Caco-2 (cell line): ENCODE measurements around the gene RANGAP1. TPM values are rescaled to one million over a fixed set of nuclear protein-coding genes. Genes with fewer than 3 reads are reported as not detected.

Experiments
- BruUV-seq: library from RNA; stranded (reverse); fragments of 400-500 nt; replicated peaks from 2 replicates; lab custom pipeline; 2021; lab: Mats Ljungman, UMichigan
- CTCF ChIA-PET: fragments of 300-600 bp; sonication (Branson Sonifier 250); formaldehyde crosslinking; loops from one replicate; lab custom pipeline; 2022; ENCODE audit warnings: antibody characterized with exemption; lab: Charles Lee
- POLR2A ChIA-PET: fragments of 300-600 bp; sonication (Branson Sonifier 250); formaldehyde crosslinking; loops from one replicate; lab custom pipeline; 2022; ENCODE audit warnings: antibody characterized with exemption; lab: Charles Lee
- DNase-seq, 2 experiments: peaks; one replicate each; pipeline versions ENCODE4 v3.0.0 to v3.0.0-alpha.2; 2020 to 2022
- H3K27me3 ChIP-seq: replicated peaks from 2 replicates; pipeline ENCODE4 v1.6.0; 2011; ENCODE audit warnings: low read length; ENCODE audit not compliant: control insufficient read depth, insufficient read depth
- H3K36me3 ChIP-seq: 2 replicates; pipeline ENCODE4 v1.5.1; 2011; ENCODE audit warnings: low read length; ENCODE audit not compliant: control insufficient read depth, insufficient read depth
- H3K4me1 ChIP-seq: fragments of 250-450 bp; sonication (Bioruptor Pico); 2 replicates; pipeline ENCODE4 v1.5.1; 2020; ENCODE audit warnings: mild to moderate bottlenecking
- H3K4me3 ChIP-seq: 2 replicates; pipeline ENCODE4 v1.5.1; 2011; ENCODE audit warnings: low read depth, mild to moderate bottlenecking, control low read depth, low read length
- H3K9me3 ChIP-seq: fragments of 250-450 bp; sonication (Bioruptor Pico); 2 replicates; pipeline ENCODE4 v1.5.1; 2020; ENCODE audit warnings: mild to moderate bottlenecking, moderate library complexity
- H3K27ac Mint-ChIP-seq: one replicate; pipeline ENCODE4 v1.8.0; 2022; ENCODE audit warnings: mixed read lengths; ENCODE audit not compliant: unreplicated experiment
- H3K27me3 Mint-ChIP-seq: one replicate; pipeline ENCODE4 v1.8.0; 2022; ENCODE audit warnings: mixed read lengths; ENCODE audit not compliant: insufficient read depth, unreplicated experiment
- H3K36me3 Mint-ChIP-seq: one replicate; pipeline ENCODE4 v1.8.0; 2022; ENCODE audit warnings: mild to moderate bottlenecking, mixed read lengths; ENCODE audit not compliant: insufficient read depth, unreplicated experiment
- H3K4me1 Mint-ChIP-seq: one replicate; pipeline ENCODE4 v1.8.0; 2022; ENCODE audit warnings: low read depth, mixed read lengths; ENCODE audit not compliant: unreplicated experiment
- H3K4me3 Mint-ChIP-seq: one replicate; pipeline ENCODE4 v1.8.0; 2022; ENCODE audit warnings: mild to moderate bottlenecking, moderate library complexity, mixed read lengths; ENCODE audit not compliant: unreplicated experiment
- H3K9me3 Mint-ChIP-seq: one replicate; pipeline ENCODE4 v1.8.0; 2022; ENCODE audit warnings: mixed read lengths; ENCODE audit not compliant: unreplicated experiment
- intact Hi-C: fragments of 100-400 bp; cut with micrococcal nuclease; formaldehyde crosslinking; loops from one replicate; pipeline ENCODE4 v1.10.0; 2022; ENCODE audit not compliant: unreplicated experiment
- total RNA-seq: library from RNA; stranded (reverse); gene quantifications from 2 replicates; pipeline ENCODE4 v1.2.3, GENCODE V29; 2022
- TF ChIP-seq, protein P1 (sequence below), 2 experiments: fragments of 200-600 bp in 1 of 2; IDR thresholded peaks; 1 replicate in 1 of 2; 2 replicates in 1 of 2; pipeline versions ENCODE4 v1.5.1 to v1.8.0; 2011 to 2022; ENCODE audit warnings: antibody characterized with exemption in 1 of 2, control low read depth in 1 of 2, inconsistent platforms in 1 of 2, low read depth in 1 of 2, low read length in 1 of 2, mild to moderate bottlenecking in 1 of 2, moderate library complexity in 1 of 2; ENCODE audit not compliant: insufficient read depth in 1 of 2, severe bottlenecking in 1 of 2, unreplicated experiment in 1 of 2

Gene RANGAP1
- total RNA-seq, 1 experiment from 2014 or later, result 106 TPM

DNA sequence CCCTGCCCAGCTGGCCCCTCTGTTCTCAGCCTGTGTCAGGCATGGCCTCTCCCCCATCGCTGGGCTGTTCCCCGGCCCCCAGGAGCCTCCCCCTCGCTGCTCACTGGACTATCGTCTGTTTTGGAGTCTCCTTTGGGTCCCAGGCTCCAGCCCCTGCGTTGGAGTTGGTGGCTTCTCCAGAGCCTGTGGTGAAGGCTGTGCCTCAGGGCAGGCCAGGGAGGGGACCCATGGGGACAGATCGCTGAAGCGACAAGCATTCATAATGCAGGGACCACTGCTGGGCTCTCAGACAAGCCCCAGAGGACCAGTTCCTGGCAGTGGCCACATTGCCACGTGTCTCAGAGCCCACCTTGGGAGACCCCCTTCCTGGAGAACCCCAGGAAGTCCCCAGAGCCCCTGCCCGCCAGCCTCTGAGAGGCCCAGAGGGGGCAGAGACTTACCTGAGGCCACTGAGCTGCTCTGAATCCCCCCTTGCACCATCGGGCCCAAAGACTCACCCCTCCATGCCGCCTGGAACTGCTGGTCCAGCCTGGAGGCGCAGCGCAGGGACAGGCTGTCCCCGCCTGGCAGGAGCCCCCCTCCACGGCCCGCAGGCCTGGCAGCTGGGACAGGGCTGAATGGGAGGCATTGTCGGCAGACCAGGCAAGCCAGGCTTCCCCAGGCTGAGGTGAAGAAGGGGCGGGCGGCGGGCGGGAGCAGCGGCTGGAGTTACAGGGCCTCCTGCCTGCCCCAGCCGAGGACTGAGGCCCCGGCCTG is 45.4 kb downstream of the RANGAP1 start, which contains the start of gene CHADL:
TSS of gene CHADL (minus strand) at position 555 of the 756 bp plus-strand sequence. CDS start at position 505, 50 bp downstream.
- ChIA-PET POLR2A (no interaction called here), CTCF (no interaction called here)
- Mint-ChIP-seq H3K27me3 (no peaks in the 10 kb centered on the region), H3K27ac (no peak within 1 kb of the TSS), H3K9me3 (no peaks in the 10 kb centered on the region), H3K4me1 (no peaks in the 10 kb centered on the region), H3K4me3 (no peak within 1 kb of the TSS), H3K36me3 (peaks cover 21% of the 10 kb centered on the region)
- DNase-seq, result no peak
- intact Hi-C loops, result no loop called here
- H3K9me3 ChIP-seq, result no peaks in the 10 kb centered on the region
- no peaks in the 10 kb centered on the region for H3K36me3 ChIP-seq
- TF ChIP-seq, protein P1, sequence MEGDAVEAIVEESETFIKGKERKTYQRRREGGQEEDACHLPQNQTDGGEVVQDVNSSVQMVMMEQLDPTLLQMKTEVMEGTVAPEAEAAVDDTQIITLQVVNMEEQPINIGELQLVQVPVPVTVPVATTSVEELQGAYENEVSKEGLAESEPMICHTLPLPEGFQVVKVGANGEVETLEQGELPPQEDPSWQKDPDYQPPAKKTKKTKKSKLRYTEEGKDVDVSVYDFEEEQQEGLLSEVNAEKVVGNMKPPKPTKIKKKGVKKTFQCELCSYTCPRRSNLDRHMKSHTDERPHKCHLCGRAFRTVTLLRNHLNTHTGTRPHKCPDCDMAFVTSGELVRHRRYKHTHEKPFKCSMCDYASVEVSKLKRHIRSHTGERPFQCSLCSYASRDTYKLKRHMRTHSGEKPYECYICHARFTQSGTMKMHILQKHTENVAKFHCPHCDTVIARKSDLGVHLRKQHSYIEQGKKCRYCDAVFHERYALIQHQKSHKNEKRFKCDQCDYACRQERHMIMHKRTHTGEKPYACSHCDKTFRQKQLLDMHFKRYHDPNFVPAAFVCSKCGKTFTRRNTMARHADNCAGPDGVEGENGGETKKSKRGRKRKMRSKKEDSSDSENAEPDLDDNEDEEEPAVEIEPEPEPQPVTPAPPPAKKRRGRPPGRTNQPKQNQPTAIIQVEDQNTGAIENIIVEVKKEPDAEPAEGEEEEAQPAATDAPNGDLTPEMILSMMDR (IDR thresholded peaks at IDR 0.05; ENCODE audit: insufficient read depth in 1 of 2, low read depth in 1 of 2, low read length in 1 of 2, severe bottlenecking in 1 of 2, unreplicated experiment in 1 of 2), result no peak
- no peaks in the 10 kb centered on the region for H3K27me3 ChIP-seq
- H3K4me3 ChIP-seq, result no peak within 1 kb of the TSS
- 0 out of 2 replicates have a peak, but pooled peaks cover 5% of the 10 kb centered on the region for H3K4me1 ChIP-seq
- no TSS peak for BruUV-seq

- TF ChIP-seq, protein P1 (IDR thresholded peaks at IDR 0.05; ENCODE audit: insufficient read depth in 1 of 2, low read depth in 1 of 2, low read length in 1 of 2, severe bottlenecking in 1 of 2, unreplicated experiment in 1 of 2), result no peak
- Mint-ChIP-seq H3K9me3 (no peaks in the 10 kb centered on the region), H3K27ac (no peak overlapping the region), H3K36me3 (peaks cover 11% of the 10 kb centered on the region), H3K27me3 (no peaks in the 10 kb centered on the region), H3K4me1 (no peaks in the 10 kb centered on the region), H3K4me3 (no peak overlapping the region)
- Histone ChIP-seq H3K27me3 (no peaks in the 10 kb centered on the region), H3K9me3 (no peaks in the 10 kb centered on the region), H3K4me1 (0 out of 2 replicates have a peak, but pooled peaks cover 5% of the 10 kb centered on the region), H3K4me3 (no peak overlapping the region), H3K36me3 (no peaks in the 10 kb centered on the region)
- CTCF ChIA-PET, result interaction anchor here (0.6 kb wide), 1 partner anchor 733 kb away, joined by 5 read pairs; no protein-coding TSS in a partner anchor
- POLR2A ChIA-PET, result no interaction called here
- BruUV-seq, result no TSS peak
- intact Hi-C loops, result no loop called here
- DNase-seq, result no peak
Measured at GRCh38 chr22:41239443-41240128, 46.4 kb downstream of the RANGAP1 start.
